Stimulated activated CD4-positive, alpha-beta T cell treated with anti-CD3 and anti-CD28 coated beads, Interleukin-15, amount 100 ng/mL, for 1 hour (primary cell): ENCODE measurements around the gene NPHP4.
"Not testable (repeated sequence)": the region's sequence is repeated elsewhere in the genome, so short reads cannot be mapped to it uniquely, and the experiment has no call there.

Experiments
- DNase-seq, 2 donors: peaks; one replicate each; pipeline ENCODE4 v3.0.0-alpha.2; 2020; ENCODE audit warnings: low read depth in 1 of 2, low spot score in 1 of 2

Gene NPHP4

DNA sequence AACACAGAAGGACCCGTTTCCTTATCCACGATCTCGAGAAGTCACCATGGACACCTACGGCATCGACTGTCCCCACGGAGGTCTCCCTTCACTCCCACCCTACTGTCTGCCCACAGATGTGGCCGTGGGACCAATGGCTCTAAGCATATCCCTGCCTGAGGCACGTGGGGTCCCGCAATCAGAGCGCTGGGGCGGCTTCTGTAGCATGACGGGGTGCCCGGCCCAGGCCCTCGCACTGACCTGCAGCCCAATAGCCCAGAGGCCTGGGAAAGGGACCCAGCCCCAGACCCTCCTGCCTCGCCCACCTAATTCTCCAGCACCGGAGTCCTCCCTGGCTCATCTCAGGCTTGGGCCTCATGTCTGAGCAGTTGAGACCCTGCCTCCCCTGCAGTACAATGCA lies 132.5 kb downstream of the NPHP4 start:
- no peak for DNase-seq

DNA sequence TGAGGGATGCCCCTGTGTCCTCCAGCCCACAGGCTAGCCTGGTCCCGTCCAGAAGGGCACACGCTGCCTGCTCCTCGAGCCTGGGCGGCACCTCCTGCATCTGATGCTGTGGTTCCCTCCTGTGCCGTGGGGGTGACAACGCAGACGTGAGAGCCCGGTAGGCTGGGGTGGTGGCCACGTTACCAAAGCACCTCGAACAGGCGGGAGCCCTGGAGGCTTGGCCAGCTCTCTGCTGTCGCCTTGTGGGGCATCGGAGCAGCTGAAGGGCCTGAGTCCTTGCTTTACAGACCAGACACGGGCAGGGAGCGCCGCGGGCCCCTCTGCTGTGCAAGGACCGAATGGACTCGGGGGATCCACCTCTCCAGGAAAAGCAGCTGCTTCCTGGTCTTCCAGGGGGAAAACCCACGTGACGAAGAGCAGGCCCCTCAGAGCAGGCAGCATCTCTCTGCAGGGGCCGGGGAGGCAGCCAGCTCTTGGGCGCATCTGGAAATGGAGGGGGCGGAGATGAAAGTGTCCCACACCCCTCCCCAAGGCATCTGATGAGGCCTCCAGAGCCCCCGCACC lies 133.3 kb downstream of the NPHP4 start:
- no peak for DNase-seq

DNA sequence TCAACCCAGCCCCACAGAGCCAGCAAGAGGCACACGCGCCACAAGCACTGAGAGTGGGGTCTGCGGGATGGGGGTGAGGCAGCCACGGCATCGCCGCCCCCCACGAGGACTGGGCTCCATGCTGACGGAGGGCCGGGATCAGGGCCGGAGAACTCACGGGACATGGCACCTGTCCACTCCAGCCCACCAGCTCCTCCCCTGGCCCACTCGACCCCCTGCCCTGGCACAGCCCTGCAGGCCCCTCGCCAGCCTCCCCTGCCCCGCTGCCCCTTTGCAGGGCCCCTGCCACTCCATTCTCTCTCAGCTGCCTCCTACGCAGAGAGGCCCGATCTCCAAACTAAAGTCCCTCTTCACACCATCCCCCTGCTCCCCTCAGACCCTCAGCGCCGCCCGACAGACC lies 134.0 kb downstream of the NPHP4 start:
- DNase-seq, result no peak

DNA sequence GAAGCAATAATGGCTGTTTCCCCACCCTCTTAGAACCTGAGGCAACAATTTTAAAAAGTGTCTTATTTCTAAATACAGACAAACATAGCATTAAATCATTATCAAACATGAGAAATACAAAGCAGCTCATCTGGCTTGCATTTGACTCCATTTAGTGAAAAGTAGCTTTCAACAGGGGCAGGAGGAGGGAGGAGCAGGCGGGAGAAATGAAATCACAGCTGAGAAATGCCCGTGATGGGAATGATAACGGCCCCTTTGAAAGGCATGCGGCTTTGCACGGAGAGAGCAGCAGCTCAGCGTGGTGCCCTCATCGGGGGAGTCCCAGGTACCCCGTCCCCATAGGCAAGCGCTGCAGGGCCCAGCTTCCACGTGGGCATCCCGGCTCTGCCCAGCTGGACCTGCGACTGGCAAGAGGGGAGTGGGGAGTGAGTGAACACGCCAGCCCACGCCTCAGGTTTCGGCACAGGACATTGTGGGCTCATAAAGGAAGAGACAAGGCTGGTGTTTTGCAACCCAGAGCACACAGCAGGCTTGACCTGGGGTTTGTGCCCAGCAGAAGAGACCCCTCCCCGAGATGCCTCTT lies 134.6 kb downstream of the NPHP4 start:
- no peak for DNase-seq

DNA sequence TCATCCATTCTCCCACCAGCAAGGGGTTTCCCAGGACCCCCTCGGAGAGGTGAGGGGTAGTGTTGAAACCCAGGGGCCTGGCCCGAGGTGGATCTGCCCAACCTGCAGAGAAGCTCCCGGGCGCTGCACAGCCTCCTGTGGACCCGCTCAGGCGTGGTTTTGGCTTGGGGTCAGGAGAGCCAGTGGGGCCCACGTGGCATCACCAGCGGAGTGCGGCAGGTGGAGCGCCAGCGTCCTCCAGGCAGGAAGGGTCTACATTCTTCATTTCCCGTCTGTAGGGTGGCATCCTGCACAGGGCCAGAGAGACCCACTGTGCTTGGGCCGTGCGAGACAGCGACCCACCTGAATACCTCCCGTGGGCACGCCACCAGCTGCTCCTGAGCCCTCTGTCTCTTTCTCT lies 135.2 kb downstream of the NPHP4 start:
- no peak for DNase-seq

DNA sequence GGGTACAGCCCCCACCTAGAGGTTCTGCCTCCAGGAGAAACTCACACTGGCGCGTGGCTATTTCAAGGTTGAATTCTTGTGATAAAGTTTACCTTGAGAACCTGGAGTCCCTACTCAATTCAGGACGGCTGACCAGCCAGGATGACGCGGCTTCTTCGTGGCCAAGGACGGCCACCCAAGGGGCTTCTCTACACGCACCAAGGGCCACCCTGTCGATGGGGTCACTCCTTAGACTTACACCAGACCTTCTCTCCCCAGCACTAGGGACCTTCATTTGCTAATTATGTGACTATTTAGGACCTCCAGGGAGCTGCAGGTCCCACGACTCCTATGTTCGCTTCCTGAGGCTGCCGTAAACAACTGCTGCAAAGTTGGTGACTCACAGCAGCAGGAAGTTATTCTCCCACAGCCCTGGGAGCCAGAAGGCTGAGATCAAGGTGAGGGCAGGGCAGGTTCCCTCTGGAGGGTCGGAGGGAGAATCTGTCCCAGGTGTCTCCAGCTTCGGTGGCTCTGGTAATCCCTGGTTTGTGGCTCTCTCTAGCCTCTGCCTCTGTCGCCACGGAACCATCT lies 135.9 kb downstream of the NPHP4 start:
- DNase-seq, result no peak

DNA sequence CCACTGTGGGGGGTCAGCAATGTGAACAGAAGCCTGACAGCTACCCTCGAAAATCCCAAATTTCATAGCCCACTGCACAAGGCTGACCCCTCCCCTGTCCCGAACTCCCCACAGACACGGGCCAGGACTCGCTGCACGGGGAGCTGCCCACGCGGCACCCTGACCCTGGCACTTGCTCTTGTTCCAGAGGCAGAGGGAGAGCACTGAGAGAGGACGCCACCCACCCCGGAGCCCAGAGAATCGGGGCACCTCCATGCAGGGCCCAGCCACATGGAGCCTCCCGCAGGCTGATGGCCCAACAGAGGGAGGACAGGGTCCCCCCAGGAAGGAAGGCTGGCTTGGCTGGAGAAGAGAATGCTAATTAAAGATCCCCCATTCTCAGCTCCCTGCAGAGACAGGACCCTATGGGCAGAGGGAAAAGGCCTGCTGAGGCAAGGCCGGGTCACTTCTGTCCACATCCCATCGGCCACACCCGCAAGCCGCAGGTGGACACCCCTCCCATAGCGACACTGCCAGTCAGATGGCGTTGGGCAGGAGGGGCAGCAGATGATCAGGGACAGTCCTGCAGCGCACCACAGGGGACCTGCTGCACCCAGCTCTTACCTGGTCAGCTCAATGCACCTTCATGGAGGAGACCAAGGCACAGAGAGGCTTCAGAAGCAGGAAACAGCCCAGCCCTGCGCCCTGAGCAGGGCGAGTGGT lies 136.9 kb downstream of the NPHP4 start:
- DNase-seq, result no peak

DNA sequence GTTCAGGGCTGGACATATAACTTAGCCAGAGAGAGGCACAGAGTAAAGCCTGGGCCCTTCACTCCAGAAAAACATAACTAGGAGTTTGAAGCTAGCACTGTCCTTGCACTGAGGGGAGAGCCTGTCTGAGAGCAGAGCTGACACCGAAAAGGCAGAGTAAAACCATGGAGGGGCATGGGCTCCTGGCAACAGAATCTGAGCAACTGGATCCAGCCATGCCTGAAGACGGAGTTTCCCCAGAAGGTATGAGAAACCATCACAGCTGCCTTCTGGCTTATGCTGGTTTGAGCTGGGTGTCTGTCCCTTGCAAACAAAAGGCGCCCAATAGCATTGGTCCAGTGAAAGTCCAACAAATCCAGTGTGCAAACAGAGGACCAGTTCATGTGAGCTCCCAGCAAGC lies 137.5 kb downstream of the NPHP4 start:
- no peak for DNase-seq

DNA sequence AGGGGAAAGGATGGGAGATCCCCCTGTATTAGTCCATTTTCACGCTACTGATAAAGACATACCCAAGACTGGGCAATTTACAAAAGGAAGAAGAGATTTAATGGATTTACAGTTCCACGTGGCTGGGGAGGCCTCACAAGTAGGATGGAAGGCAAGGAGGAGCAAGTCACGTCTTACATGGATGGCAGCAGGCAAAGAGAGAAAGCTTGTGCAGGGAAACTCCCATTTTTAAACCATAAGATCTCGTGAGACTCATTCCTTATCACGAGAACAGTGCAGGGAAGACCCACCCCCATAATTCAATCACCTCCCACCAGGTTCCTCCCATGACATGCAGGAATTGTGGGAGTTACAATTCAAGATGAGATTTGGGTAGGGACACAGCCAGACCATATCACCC lies 138.4 kb downstream of the NPHP4 start:
- DNase-seq, result not testable (repeated sequence)

DNA sequence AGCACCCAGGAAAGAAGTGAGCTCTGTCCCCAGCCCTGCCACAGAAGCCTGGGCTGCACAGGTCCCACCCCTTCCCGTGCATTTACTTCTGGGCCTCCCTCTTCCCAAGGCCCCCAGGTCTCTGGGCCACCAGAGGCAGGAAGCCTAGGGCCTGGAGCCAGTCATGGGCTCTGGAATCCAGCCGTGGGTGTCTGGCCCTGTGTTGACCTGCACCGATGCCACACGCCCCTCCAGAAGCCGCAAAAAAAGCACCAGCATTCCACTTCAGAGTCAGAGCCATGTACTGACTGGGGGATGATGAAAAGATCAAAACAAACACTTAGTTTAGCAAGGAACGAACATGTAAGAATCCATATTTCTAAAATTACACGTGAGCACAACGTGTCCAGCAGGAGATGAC lies 141.7 kb downstream of the NPHP4 start:
- no peak for DNase-seq

DNA sequence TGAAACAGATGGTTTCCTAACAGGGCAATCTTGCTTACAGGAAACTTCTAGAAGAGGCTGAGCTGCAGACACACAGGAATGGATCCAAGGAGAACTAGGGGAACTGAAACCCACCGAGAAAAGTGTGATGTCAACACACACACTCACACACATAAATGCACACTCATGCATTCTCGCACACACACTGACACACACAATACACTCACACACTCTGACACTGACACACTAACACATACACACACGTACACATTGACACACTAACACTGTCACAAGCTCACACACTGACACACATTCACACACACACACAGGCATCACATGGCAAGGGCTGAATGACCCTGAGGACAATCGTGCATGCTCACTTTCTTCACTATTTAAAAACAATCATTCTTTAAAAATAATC lies 142.7 kb downstream of the NPHP4 start:
- no peak for DNase-seq

DNA sequence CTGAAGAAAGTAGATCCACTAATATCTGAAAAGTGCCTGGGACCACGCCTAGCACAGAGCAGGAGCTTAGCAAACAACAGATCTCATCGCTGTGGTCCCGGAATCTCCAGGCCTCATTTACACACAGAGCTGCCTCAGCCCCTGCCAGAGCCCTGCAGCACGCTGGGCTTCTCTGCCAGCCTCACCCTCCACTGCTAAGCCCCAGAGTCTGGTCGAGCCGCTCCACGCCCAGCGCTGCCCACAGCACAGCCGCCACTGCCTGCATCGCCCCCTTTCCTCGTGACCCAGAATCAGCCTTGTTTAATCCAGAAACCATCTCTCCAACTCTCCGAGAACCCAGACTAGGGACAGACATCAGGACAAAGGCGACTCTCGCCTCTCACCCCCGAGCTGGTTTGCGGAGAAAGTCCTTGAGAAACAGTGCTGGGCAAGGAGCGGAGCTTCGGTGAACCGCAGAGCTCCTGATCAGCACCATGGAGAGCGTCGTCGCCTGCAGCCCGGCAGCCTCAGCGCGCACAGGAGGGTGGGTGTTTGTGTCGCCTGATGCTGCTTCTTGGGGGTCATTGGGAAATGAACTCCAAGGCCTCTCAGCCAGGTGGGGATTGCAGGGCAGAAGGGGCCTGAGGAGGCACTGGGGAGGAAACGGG lies 145.1 kb downstream of the NPHP4 start:
- no peak for DNase-seq

DNA sequence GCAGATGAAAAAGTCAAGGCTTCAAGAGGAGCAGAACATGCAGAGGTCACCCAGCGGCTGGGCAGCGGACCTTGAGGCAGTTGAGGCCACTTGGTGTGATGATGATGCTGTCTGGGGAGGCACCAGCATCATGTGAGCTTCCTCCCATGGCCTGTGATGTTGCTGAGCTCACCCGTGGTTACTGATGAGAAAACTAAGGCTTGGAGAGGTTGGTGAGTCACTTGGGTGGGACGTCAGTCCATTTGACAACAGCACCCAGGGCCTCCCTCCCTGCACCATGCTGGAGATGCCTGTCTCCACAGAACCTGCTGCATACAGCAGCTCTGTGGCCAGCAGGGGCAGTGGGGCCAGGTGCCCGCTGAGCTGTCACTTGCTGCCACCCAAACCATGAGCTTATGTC lies 146.8 kb downstream of the NPHP4 start:
- no peak for DNase-seq

DNA sequence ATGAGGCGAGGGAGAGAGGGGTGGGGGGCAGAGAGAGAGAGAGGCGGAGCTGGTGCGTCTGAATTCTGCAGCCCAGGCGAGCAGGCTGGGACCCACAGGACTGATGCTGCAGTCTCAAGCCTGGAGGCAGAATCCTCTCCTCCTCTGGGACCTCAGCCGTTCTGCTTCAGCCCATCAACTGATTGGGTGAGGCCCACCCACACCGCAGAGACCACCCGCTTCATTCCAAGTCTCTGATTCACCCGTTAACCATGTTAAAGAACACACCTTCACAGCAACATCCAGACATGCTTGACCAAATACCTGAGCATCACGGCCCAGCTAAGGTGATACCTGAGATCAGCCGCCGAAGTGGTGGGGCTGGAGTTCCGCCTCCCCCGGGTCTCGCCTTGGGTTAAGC lies 147.8 kb downstream of the NPHP4 start:
- DNase-seq, result no peak

DNA sequence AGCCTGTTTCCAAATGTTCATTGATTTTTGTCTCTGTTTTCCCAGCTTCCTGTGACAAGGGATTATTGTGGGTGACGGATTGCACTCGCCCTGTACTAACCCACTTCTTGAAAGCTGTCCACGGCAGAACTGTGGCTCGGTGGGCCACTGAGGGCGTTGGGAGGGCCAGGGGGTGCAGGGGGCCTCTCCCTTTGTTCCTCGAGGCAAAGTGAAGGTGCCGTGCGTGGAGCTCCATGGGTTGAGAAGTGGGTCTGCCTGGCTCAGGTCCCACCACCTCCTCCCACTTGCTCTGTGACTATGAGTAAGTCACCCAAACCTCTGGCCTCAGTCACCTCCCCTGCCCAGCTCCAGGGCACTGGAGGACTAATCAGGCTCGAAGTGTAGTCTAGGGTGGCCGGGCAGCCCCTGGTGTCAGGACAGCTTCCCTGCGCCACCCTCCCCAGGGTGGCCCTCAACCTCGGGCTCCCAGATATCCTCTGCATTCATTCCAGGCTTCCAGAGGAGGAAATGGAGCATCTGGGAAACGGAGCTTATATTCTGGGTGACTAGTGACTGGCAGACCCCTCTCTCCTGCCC lies 148.6 kb downstream of the NPHP4 start:
- DNase-seq, result no peak

DNA sequence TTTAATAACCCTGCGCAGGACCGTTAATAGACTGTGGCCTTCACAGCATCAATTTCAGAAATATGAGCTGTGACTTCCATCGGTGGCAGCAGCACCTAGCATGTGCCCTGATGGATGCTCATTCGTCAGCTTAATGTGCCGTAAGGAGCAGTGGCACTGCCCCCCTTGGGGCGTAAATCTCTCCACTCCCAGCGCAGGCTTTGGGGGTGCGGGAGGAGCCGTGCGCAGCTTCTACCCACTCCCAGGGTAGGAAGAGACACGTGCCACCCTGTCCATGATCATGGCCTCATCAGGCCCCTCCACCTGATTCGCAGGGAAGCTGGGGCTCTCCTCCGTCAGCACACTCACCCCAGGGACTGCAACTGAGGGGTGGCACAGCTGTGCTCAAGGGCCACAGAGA lies 149.5 kb downstream of the NPHP4 start:
- DNase-seq, result no peak

DNA sequence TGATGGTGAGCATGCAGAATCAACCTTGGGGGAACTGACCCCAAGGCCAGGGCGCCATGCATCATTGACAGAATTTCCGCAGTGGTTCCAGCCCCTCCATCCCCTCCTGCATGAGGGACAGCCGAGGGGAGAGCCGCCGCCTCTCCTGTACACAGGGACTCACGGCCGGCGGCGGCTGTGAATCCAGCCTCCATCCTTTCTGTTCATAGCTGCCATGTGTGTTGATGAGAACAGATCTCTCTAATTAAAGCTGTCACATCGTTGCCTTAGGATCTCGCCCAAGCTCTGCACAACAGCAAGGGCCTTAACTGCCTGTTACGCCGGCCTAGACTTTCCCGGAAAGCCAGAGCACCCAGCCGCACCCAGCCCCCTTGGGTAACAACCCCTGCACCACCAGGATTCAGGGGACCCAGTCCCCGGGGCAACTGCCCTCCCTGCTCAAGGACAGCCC lies 151.6 kb downstream of the NPHP4 start:
- no peak for DNase-seq

DNA sequence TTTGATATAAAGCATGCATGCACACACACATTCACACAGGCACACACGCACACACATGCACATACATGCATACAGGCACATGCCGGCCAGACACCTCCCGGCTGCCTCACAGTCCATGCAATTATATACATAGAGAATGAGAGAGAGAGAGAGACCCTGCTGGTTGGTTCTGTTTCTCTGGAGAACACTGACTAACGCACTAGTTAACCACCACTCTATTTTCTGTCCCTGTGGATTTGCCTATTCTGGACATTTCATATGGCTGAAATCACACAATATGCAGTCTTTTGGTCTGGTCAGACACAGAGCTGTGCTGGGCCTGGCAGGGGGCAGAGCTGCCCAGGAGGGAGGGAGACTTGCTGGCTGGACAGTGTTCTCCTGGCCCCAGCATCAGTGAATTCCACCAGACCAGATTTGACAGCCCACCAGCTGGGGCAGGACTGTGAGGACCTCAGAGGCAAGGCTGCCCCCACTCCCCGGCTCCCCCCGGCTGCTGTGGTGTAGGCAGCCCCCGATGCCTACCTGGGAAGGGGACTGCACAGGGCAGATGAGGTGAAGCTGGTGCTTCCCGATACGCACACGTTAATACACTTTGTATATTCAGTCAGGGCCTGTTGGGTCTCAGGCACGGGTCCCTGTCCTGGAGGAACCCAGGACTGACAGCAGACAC lies 152.2 kb downstream of the NPHP4 start:
- DNase-seq, result no peak

DNA sequence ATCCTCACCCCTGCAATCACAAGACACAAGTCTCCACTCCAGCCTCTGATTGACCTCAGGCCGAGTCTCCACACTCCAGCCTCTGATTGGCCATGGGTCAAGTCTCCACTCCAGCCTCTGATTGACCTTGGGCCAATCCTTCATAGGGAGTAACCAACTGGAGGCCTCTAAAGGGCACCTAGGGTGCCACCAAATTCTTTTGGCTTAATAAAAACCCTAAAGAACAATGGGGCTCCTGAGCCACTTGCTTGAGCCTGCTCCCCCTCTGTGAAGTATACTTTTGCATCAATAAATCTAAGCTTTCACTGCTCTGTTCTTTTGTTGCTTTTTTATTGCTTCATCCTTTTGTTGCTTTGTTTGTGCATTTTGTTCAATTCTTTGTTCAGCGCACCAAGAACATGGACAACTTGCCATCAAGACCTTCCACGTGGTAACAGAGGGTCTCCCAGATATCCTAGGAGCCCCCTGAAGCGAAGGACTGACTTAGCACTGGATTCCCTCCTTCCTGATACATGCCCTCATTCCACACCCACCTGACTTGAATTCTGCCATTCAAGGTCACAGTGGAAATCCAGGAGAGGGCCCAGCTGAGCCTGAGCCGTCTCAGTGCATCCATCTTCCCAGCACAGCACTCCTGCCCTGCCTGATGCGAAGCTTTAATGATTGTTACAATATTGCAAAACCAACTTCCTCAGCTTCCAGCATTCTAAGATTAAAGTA lies 152.9 kb downstream of the NPHP4 start:
- DNase-seq, result no peak

DNA sequence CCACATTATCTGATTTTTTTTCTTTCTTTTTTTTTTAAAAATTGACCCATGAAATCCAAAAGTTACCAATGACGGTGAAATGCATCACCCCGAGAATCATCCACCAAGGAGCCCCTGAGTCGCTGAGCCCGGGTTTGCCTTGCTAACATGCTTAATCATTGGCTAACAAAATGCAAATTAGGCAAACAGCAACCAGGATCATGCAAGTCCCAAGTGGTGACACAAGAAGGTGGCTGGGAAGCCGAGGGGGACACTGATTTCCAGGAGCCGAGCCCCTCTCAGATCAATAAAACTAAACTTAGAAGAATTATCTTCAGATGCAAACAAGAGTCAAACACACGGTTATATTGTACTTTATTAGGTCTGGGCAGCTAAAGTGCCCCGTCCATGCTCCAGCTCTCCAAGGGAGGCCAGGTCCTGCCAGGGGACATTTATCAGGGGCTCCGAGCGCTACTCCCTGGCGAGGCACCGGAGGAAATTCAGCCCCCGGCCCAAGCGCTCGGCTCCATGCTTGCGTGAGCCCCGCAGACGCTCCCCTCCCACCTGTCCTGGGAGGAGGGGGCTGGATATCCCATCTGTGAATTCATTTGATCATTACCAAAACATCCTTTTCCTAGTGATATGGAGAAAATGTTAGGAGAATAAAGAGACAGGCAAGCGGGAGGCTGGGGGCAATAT lies 154.1 kb downstream of the NPHP4 start:
- DNase-seq, result no peak
